K562 (cell line): ENCODE data around the gene FTH1. TPM values are rescaled to one million over a fixed set of nuclear protein-coding genes. Genes with fewer than 3 reads are reported as not detected.

Experiments used
- ADNP ChIP-seq: fragments of 200-800 bp; sonication (Bioruptor generic); IDR thresholded peaks from 2 replicates; pipeline ENCODE4 v1.6.1; 2016; ENCODE audit warnings: missing genetic modification characterization, missing compliant biosample characterization
- BACH1 ChIP-seq: fragments of 200-800 bp; sonication (Bioruptor generic); IDR thresholded peaks from 2 replicates; pipeline ENCODE4 v1.6.1; 2016; ENCODE audit warnings: missing genetic modification characterization, missing compliant biosample characterization
- CGGBP1 ChIP-seq: fragments of 250-450 bp; sonication (Bioruptor Pico); IDR thresholded peaks from 2 replicates; pipeline ENCODE4 v1.9.0; 2021; ENCODE audit warnings: mild to moderate bottlenecking
- CHCHD3 ChIP-seq: fragments of 250-450 bp; sonication (Bioruptor Pico); IDR thresholded peaks from 2 replicates; pipeline ENCODE4 v2.1.2; 2022; ENCODE audit warnings: mild to moderate bottlenecking
- DIDO1 ChIP-seq: fragments of 450-650 bp; IDR thresholded peaks from 2 replicates; pipeline ENCODE4 v1.6.1; 2016; ENCODE audit warnings: low read depth, missing biosample characterization, missing genetic modification characterization
- FIP1L1 ChIP-seq: fragments of 200-400 bp; formaldehyde crosslinking; IDR thresholded peaks from 2 replicates; pipeline ENCODE4 v1.6.1; 2018; ENCODE audit warnings: mild to moderate bottlenecking, low read depth, low read length; ENCODE audit not compliant: poor library complexity, severe bottlenecking
- HDAC2 ChIP-seq: fragments of 450-650 bp; IDR thresholded peaks from 2 replicates; pipeline ENCODE4 v1.6.1; 2016; ENCODE audit warnings: mild to moderate bottlenecking
- HDAC6 ChIP-seq: IDR thresholded peaks from 2 replicates; pipeline ENCODE4 v1.6.1; 2012; ENCODE audit warnings: low read depth, mild to moderate bottlenecking, control low read depth, inconsistent platforms, low read length, moderate library complexity
- HES1 ChIP-seq: fragments of 450-650 bp; IDR thresholded peaks from 2 replicates; pipeline ENCODE4 v1.6.1; 2016; ENCODE audit warnings: low read depth, mild to moderate bottlenecking, moderate library complexity
- KDM2B ChIP-seq: fragments of 250-450 bp; sonication (Bioruptor Pico); IDR thresholded peaks from 2 replicates; pipeline ENCODE4 v1.8.0; 2021; ENCODE audit warnings: mild to moderate bottlenecking, moderate library complexity
- MEF2A ChIP-seq: IDR thresholded peaks from 2 replicates; pipeline ENCODE4 v1.6.1; 2011; ENCODE audit warnings: low read depth, mild to moderate bottlenecking, low read length, moderate library complexity; ENCODE audit not compliant: control insufficient read depth
- PPARD ChIP-seq: fragments of 250-450 bp; sonication (Bioruptor Pico); IDR thresholded peaks from 2 replicates; pipeline ENCODE4 v1.8.0; 2022; ENCODE audit warnings: inconsistent platforms, mild to moderate bottlenecking, moderate library complexity
- PRMT5 ChIP-seq: sonication (generic); formaldehyde crosslinking; IDR thresholded peaks from 2 replicates; pipeline ENCODE4 v1.5.0; 2020; ENCODE audit warnings: missing genetic modification reagents
- PTBP1 ChIP-seq: fragments of 200-400 bp; formaldehyde crosslinking; IDR thresholded peaks from 2 replicates; pipeline ENCODE4 v1.6.1; 2017; ENCODE audit warnings: low read depth, low read length
- SETDB1 ChIP-seq: IDR thresholded peaks from one replicate; pipeline ENCODE4 v1.6.1; 2012; ENCODE audit warnings: low read length, control low read depth, inconsistent platforms
- SMAD2 ChIP-seq: fragments of 150-350 bp; IDR thresholded peaks from 2 replicates; pipeline ENCODE4 v1.6.1; 2014; ENCODE audit warnings: low read depth, mild to moderate bottlenecking, low read length
- SP1 ChIP-seq: sonication (generic); formaldehyde crosslinking; IDR thresholded peaks from 2 replicates; pipeline ENCODE4 v1.8.1; 2022; ENCODE audit warnings: mild to moderate bottlenecking, missing genetic modification reagents
- TSC22D4 ChIP-seq: fragments of 450-650 bp; IDR thresholded peaks from 2 replicates; pipeline ENCODE4 v1.6.1; 2016; ENCODE audit warnings: missing genetic modification characterization, missing biosample characterization, control low read depth
- VEZF1 ChIP-seq: fragments of 200-800 bp; sonication (Bioruptor generic); IDR thresholded peaks from 2 replicates; pipeline ENCODE4 v1.6.1; 2017; ENCODE audit warnings: missing genetic modification characterization, missing compliant biosample characterization
- ZC3H8 ChIP-seq: fragments of 450-650 bp; IDR thresholded peaks from 2 replicates; pipeline ENCODE4 v1.6.1; 2017
- ZNF316 ChIP-seq: fragments of 450-650 bp; IDR thresholded peaks from 2 replicates; pipeline ENCODE4 v1.6.1; 2016
- ZNF644 ChIP-seq: fragments of 200-800 bp; sonication (Bioruptor generic); IDR thresholded peaks from 2 replicates; pipeline ENCODE4 v1.6.1; 2016; ENCODE audit warnings: low read depth, missing genetic modification characterization, missing compliant biosample characterization
- ZNF668 ChIP-seq: fragments of 250-450 bp; sonication (Bioruptor Pico); IDR thresholded peaks from 2 replicates; pipeline ENCODE4 v1.8.0; 2022; ENCODE audit warnings: mild to moderate bottlenecking, inconsistent platforms
- ZSCAN29 ChIP-seq: fragments of 450-650 bp; IDR thresholded peaks from 2 replicates; pipeline ENCODE4 v1.6.1; 2017
- polyA plus RNA-seq, 8 experiments: library from polyadenylated mRNA; depleted of rRNA in 4 of 8; stranded (reverse) in 5 of 8; unstranded in 3 of 8; fragments of >200 nt; fragmentation: Nextera tagmentation in 2 of 8; fragmentation: Illumina TruSeq in 1 of 8; extraction: Ambion mirVana in 2 of 8; extraction: Trizol in 1 of 8; gene quantifications; 2 replicates each; pipeline versions ENCODE4 v1.2.1 to v1.2.3, GENCODE V29; 2011 to 2014; ENCODE audit warnings: inconsistent platforms in 1 of 8, missing spikeins in 1 of 8
- total RNA-seq, 7 experiments: library from RNA; depleted of rRNA in 6 of 7; stranded (reverse); fragments of >200 nt in 6 of 7; fragmentation: Illumina TruSeq in 2 of 7; extraction: Trizol in 2 of 7; gene quantifications; 2 replicates each; pipeline versions ENCODE4 v1.2.1 to v1.2.3, GENCODE V29; 2011 to 2021; ENCODE audit warnings: low replicate concordance in 1 of 7
- TF ChIP-seq, protein P1 (sequence below): fragments of 250-450 bp; sonication (Bioruptor Pico); IDR thresholded peaks from 2 replicates; pipeline ENCODE4 v1.8.0; 2021; ENCODE audit warnings: borderline replicate concordance, mild to moderate bottlenecking, moderate library complexity; ENCODE audit not compliant: poor library complexity, severe bottlenecking
- TF ChIP-seq, protein P2 (sequence below): fragments of 450-650 bp; IDR thresholded peaks from one replicate; pipeline ENCODE4 v1.6.1; 2018; ENCODE audit warnings: mild to moderate bottlenecking, moderate library complexity; ENCODE audit not compliant: partially characterized antibody

The FTH1 gene
- total and polyA plus RNA-seq, 9 of the 15 experiments (the other 6 are each of a cell fraction or from before 2014, with no cell fraction given) = 370 to 3,146 (median 802) TPM

DNA sequence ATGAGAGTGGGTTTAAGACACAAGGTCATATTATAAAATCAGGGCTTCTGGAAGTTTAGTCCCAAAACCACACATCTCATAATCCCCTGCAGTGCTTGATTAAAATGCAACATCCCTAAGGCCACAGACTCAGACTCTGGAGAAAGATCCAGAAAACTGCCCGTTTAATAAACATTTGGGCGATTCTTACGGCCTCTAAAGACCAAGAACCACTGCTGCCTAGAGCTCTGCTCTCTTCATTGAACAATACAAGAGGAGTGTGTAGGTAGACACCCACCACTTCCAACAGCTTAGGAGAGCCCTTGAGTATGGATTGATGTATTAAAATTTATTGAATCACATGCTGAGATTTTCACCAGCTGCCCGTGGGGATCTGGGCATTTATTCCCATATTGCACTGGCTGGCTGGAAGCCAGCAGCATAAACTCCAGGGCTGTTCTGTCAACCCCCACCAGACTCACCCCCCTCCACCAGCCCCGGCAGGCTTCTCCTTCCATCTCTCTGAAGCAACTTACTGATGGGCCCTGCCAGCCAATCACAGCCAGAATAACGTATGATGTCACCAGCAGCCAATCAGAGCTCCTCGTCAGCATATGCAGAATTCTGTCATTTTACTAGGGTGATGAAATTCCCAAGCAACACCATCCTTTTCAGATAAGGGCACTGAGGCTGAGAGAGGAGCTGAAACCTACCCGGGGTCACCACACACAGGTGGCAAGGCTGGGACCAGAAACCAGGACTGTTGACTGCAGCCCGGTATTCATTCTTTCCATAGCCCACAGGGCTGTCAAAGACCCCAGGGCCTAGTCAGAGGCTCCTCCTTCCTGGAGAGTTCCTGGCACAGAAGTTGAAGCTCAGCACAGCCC, 18.0 kb downstream of the FTH1 start (continued):
- TF ChIP-seq CGGBP1 (CRISPR knock-in tag) (no peak), HDAC6 (no peak), HES1 (peak; percentile 27; the same call in 1 of the 2 replicates), DIDO1 (no peak), PRMT5 (CRISPR knock-in tag) (no peak), ZSCAN29 (no peak), CHCHD3 (CRISPR knock-in tag) (no peak), SETDB1 (no peak), SP1 (CRISPR knock-in tag) (no peak), PPARD (CRISPR knock-in tag) (no peak), MEF2A (no peak), SMAD2 (no peak), HDAC2 (0 out of 2 replicates have a peak, but pooled peaks have one; percentile 61), FIP1L1 (no peak), ZNF644 (peak; percentile 89), VEZF1 (no peak), ZNF668 (CRISPR knock-in tag) (no peak; the same call in 1 of the 2 replicates), BACH1 (tag) (peak; percentile 69; the same call in 1 of the 2 replicates), PTBP1 (no peak), ZNF316 (peak; percentile 45; the same call in 1 of the 2 replicates), ADNP (tag) (no peak), KDM2B (CRISPR knock-in tag) (no peak), ZC3H8 (no peak), TSC22D4 (tag) (no peak)
- TF ChIP-seq, protein P1, sequence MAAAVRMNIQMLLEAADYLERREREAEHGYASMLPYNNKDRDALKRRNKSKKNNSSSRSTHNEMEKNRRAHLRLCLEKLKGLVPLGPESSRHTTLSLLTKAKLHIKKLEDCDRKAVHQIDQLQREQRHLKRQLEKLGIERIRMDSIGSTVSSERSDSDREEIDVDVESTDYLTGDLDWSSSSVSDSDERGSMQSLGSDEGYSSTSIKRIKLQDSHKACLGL (CRISPR knock-in tag) = no peak
- TF ChIP-seq, protein P2, sequence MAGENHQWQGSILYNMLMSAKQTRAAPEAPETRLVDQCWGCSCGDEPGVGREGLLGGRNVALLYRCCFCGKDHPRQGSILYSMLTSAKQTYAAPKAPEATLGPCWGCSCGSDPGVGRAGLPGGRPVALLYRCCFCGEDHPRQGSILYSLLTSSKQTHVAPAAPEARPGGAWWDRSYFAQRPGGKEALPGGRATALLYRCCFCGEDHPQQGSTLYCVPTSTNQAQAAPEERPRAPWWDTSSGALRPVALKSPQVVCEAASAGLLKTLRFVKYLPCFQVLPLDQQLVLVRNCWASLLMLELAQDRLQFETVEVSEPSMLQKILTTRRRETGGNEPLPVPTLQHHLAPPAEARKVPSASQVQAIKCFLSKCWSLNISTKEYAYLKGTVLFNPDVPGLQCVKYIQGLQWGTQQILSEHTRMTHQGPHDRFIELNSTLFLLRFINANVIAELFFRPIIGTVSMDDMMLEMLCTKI = no peak
